ENCODE results near the gene CEACAM16. TPM values are rescaled to one million over a fixed set of nuclear protein-coding genes. Genes with fewer than 3 reads are reported as not detected.

The CEACAM16 gene
- total and polyA plus RNA-seq, 10 of the 15 experiments (the other 5 are each of a cell fraction or from before 2014, with no cell fraction given): not detected

GRCh38 chr19:44753932-44754749, 55.2 kb downstream of the CEACAM16 start (continued):
- TF ChIP-seq NKRF (conservative IDR thresholded peaks at IDR 0.05) (no peak), TAF1 (IDR thresholded peaks at IDR 0.05; ENCODE audit: borderline replicate concordance, low read depth, low read length) (peak; percentile 13; the same call in 1 of the 2 replicates), KDM1A (IDR thresholded peaks at IDR 0.05; ENCODE audit: borderline replicate concordance) (no peak), POU2F2 (IDR thresholded peaks at IDR 0.05; ENCODE audit: borderline replicate concordance, low read depth, low read length) (no peak), MXI1 (IDR thresholded peaks at IDR 0.05; ENCODE audit: low read depth, low read length) (no peak), CBFB (IDR thresholded peaks at IDR 0.05; ENCODE audit: low read depth) (no peak), RELA (IDR thresholded peaks at IDR 0.05; ENCODE audit: borderline replicate concordance, partially characterized antibody) (no peak), SMAD1 (IDR thresholded peaks at IDR 0.05; ENCODE audit: low read depth, partially characterized antibody) (no peak), CHD1 (IDR thresholded peaks at IDR 0.05; ENCODE audit: low read depth, low read length) (no peak), ATF2 (IDR thresholded peaks at IDR 0.05; ENCODE audit: low read length) (no peak), TARDBP (IDR thresholded peaks at IDR 0.05; ENCODE audit: borderline replicate concordance) (no peak), IRF4 (IDR thresholded peaks at IDR 0.05; ENCODE audit: low read depth, low read length) (no peak), ATF7 (IDR thresholded peaks at IDR 0.05; ENCODE audit: low read depth) (peak; percentile 39; the same call in 1 of the 2 replicates), HDAC2 (IDR thresholded peaks at IDR 0.05) (no peak), EP300 (IDR thresholded peaks at IDR 0.05; ENCODE audit: borderline replicate concordance in 1 of 2, control insufficient read depth in 1 of 2, low read depth in 2 of 2, low read length in 2 of 2) (no peak), BRCA1 (IDR thresholded peaks at IDR 0.05; ENCODE audit: low read depth, low read length) (no peak), PAX8 (IDR thresholded peaks at IDR 0.05) (no peak), NR2F1 (conservative IDR thresholded peaks at IDR 0.05) (peak; percentile 41; the same call in 1 of the 2 replicates), CREM (IDR thresholded peaks at IDR 0.05; ENCODE audit: low read depth) (no peak), POLR2AphosphoS5 (IDR thresholded peaks at IDR 0.05; ENCODE audit: low read length) (peak; percentile 63; the same call in 1 of the 2 replicates), HCFC1 (IDR thresholded peaks at IDR 0.05; ENCODE audit: low read length) (no peak), SMAD5 (IDR thresholded peaks at IDR 0.05; ENCODE audit: low read depth) (peak; percentile 20; the same call in 1 of the 2 replicates), ZNF687 (IDR thresholded peaks at IDR 0.05) (peak; percentile 74)
- TF ChIP-seq, protein P1, sequence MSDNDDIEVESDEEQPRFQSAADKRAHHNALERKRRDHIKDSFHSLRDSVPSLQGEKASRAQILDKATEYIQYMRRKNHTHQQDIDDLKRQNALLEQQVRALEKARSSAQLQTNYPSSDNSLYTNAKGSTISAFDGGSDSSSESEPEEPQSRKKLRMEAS (IDR thresholded peaks at IDR 0.05; ENCODE audit: low read depth, low read length): no peak

All from GM12878 (cell line).